Adrenal gland (tissue), 12 donors: ENCODE data around the gene SNX9. TPM values are rescaled to one million over a fixed set of nuclear protein-coding genes. Genes with fewer than 3 reads are reported as not detected.
A peak's percentile ranks its signal among the peaks of the same experiment; 100 is the strongest.

Source experiments
- DNase-seq, 7 donors: peaks; one replicate each; pipeline ENCODE4 v3.0.0-alpha.2; 2019 to 2020
- H3K27ac ChIP-seq, 5 donors: fragments of 200-600 bp; sonication (generic) in 4 of 5; 1 replicate in 3 of 5; 2 replicates in 2 of 5; pipeline versions ENCODE4 v1.5.1 to v1.8.0; 2016 to 2020; ENCODE audit warnings: mild to moderate bottlenecking in 1 of 5
- H3K27me3 ChIP-seq: fragments of 200-600 bp; 2 replicates; pipeline ENCODE4 v1.8.0; 2021
- H3K36me3 ChIP-seq, 2 donors: fragments of 200-600 bp; replicated peaks in 1 of 2; 1 replicate in 1 of 2; 2 replicates in 1 of 2; pipeline versions ENCODE4 v1.5.1 to v1.8.0; 2018 to 2022
- H3K4me1 ChIP-seq, 2 donors: fragments of 200-600 bp; replicated peaks in 1 of 2; 1 replicate in 1 of 2; 2 replicates in 1 of 2; pipeline versions ENCODE4 v1.5.1 to v1.8.0; 2018 to 2021
- H3K4me3 ChIP-seq, 4 donors: fragments of 200-600 bp; sonication (generic) in 3 of 4; one replicate each; pipeline ENCODE4 v1.5.1; 2016 to 2018
- H3K9me3 ChIP-seq, 3 donors: fragments of 200-600 bp; sonication (generic) in 1 of 3; replicated peaks in 1 of 3; 1 replicate in 2 of 3; 2 replicates in 1 of 3; pipeline versions ENCODE4 v1.5.1 to v1.8.0; 2016 to 2021
- POLR2A ChIP-seq, 2 donors: fragments of 450-650 bp; IDR thresholded peaks; one replicate each; pipeline ENCODE4 v1.6.1; 2017; ENCODE audit warnings: antibody characterized with exemption in 2 of 2, mild to moderate bottlenecking in 2 of 2, moderate library complexity in 1 of 2
- WGBS, 4 donors: extraction: QIAGEN DNeasy Blood & Tissue Kit in 2 of 4; methylation state at CpG; one replicate each; pipeline versions ENCODE4 v1.1.5 to v1.1.7; 2013 to 2017; 5-methylcytosine and 5-hydroxymethylcytosine counted together
- intact Hi-C, 2 donors: fragments of 100-400 bp; cut with DNase I; formaldehyde crosslinking; loops; one replicate each; pipeline versions ENCODE4 v1.14.1 to v1.15.0; 2022 to 2023
- polyA plus RNA-seq, 3 donors: library from polyadenylated mRNA; stranded (reverse); fragments of 200-250 nt in 2 of 3; fragments of 350-450 nt in 1 of 3; fragmentation: Illumina TruSeq in 1 of 3; extraction: RNeasy Lipid Tissue Mini Kit (QIAGEN cat#74804) in 1 of 3; gene quantifications; one replicate each; pipeline ENCODE4 v1.2.3, GENCODE V29; 2013 to 2014
- small RNA-seq, 2 donors: library from RNA; depleted of rRNA; stranded (forward); fragments of <200 nt; gene quantifications; one replicate each; pipeline ENCODE3, GENCODE V24; 2016
- total RNA-seq, 9 donors: library from RNA; depleted of rRNA in 4 of 9; stranded (reverse); fragments of >200 nt in 4 of 9; fragments of 120-200 nt in 1 of 9; fragmentation: NEBNext Ultra II Directional in 1 of 9; extraction: Animal tissue kit (Norgen Biotek cat#: 25700) in 1 of 9; gene quantifications; one replicate each; pipeline versions ENCODE4 v1.1.0 to v1.2.4, GENCODE V29; 2013 to 2023
- TF ChIP-seq, protein P1 (sequence below), 6 experiments: fragments of 450-650 bp in 4 of 6; fragments of 200-600 bp in 2 of 6; sonication (generic) in 1 of 6; IDR thresholded peaks; 1 replicate in 5 of 6; 2 replicates in 1 of 6; pipeline versions ENCODE4 v1.5.1 to v1.8.0; 2016 to 2021; ENCODE audit warnings: antibody characterized with exemption in 6 of 6, mild to moderate bottlenecking in 2 of 6, moderate library complexity in 1 of 6
- donor health status: healthy with polysubstance abuse.
- donor health status: Bipolar disorder and iron deficiency.
- donor health status: DM: yes; HTN: yes; CAD: no.
- donor health status: DM: no; HTN: no; CAD: no.
- donor health status: DM: no; HTN: no; CAD: no.
- donor health status: DM: yes; HTN: yes; CAD: no.

Gene SNX9
- total and polyA plus RNA-seq, 12 donors: 27.7 to 59.6 (median 50.4) TPM

DNA sequence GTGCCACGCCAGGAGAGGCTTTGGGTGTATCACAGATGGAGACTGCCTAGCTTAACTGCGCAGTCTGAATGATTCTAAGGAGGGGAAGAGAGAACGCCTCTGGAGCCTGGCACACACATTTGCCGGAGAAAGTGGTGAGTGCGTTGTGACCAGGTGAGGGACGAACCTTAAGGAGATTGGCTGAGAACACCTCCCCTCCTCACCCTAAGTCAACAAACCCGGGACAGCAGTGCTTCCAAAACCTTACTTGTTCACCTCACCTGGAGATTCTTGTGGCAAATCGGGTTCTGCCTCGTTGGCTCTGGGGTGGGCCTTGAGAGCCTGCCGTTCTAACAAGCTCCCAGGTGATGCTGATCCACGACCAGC, 168.0 kb downstream of the SNX9 start:
- Histone ChIP-seq H3K36me3 (no peaks in the 10 kb centered on the region), H3K27me3 (no peaks in the 10 kb centered on the region), H3K27ac (no peak overlapping the region), H3K9me3 (no peaks in the 10 kb centered on the region), H3K4me3 (no peak overlapping the region), H3K4me1 (peaks cover 23 to 31% of the 10 kb centered on the region in 2 donors)
- 94 to 97% (median 96%) methylated on average over 11 of the region's 11 CpGs for WGBS, 4 donors
- intact Hi-C loops: no loop called here
- no peak for DNase-seq
- no peak for TF ChIP-seq POLR2A (IDR thresholded peaks at IDR 0.05)
- TF ChIP-seq, protein P1, sequence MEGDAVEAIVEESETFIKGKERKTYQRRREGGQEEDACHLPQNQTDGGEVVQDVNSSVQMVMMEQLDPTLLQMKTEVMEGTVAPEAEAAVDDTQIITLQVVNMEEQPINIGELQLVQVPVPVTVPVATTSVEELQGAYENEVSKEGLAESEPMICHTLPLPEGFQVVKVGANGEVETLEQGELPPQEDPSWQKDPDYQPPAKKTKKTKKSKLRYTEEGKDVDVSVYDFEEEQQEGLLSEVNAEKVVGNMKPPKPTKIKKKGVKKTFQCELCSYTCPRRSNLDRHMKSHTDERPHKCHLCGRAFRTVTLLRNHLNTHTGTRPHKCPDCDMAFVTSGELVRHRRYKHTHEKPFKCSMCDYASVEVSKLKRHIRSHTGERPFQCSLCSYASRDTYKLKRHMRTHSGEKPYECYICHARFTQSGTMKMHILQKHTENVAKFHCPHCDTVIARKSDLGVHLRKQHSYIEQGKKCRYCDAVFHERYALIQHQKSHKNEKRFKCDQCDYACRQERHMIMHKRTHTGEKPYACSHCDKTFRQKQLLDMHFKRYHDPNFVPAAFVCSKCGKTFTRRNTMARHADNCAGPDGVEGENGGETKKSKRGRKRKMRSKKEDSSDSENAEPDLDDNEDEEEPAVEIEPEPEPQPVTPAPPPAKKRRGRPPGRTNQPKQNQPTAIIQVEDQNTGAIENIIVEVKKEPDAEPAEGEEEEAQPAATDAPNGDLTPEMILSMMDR (IDR thresholded peaks at IDR 0.05): no peak

DNA sequence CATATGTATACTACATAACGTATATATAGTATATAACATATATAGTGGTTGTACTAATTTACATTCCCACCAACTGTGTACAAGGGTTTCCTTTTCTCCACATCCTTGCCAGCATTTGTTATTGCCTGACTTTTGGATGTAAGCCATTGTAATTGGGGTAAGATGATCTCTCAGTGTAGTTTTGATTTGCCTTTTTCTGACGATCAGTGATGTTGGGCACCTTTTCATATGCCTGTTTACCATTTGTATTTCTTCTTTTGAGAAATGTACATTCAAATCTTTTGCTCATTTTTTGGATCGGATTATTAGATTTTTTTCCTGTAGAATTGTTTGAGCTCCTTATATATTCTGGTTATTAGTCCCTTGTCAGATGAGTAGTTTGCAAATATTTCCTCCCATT, 170.0 kb downstream of the SNX9 start:
- no peaks in the 10 kb centered on the region for H3K9me3 ChIP-seq
- TF ChIP-seq POLR2A (IDR thresholded peaks at IDR 0.05): no peak
- DNase-seq: no peak
- H3K27ac ChIP-seq: peak overlapping the region in 1 of 5 donors; percentile 27
- H3K4me1 ChIP-seq: peaks cover 23 to 31% of the 10 kb centered on the region in 2 donors
- intact Hi-C loops: no loop called here
- no peaks in the 10 kb centered on the region for H3K27me3 ChIP-seq
- H3K4me3 ChIP-seq: no peak overlapping the region
- WGBS, 4 donors: 65 to 73% (median 66%) methylated on average over 3 of the region's 3 CpGs
- H3K36me3 ChIP-seq: no peaks in the 10 kb centered on the region

DNA sequence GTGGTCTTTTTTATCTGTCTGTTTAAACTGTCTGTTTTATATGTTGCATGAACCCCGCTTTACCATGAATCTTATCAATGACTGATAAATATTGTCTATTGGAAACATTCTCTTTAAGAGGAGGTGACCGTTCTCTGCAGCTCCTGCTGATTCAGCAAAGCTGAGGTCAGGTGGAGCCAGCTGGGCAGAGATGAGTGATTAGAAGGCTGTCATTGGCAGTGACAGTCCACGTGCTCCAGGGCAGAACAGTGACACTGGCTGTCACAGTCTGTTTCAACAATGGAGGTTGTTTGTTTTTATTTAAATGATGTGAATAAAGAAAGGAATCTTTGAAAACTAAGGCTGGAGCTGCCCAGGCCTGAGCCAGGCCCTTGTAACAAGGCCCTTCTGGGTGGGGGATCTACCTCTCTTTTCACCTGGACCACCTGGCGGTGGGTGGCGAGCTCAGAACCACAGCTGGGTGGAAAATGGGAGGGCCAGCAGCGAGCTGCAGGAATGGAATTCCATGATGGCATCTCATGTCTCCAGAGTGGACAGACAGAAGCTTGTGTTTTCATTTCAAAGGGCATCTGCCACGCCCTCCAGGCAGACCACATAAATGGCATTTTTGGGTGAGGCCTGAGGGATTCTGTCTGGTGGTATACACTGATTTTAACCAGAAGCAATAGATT, 171.2 kb downstream of the SNX9 start:
- Histone ChIP-seq H3K4me1 (peaks cover 23 to 37% of the 10 kb centered on the region in 2 donors), H3K27ac (peak overlapping the region in 2 of 5 donors; percentile 6 to 13), H3K4me3 (no peak overlapping the region), H3K27me3 (no peaks in the 10 kb centered on the region), H3K36me3 (no peaks in the 10 kb centered on the region), H3K9me3 (no peaks in the 10 kb centered on the region)
- DNase-seq: peak in 2 of 7 donors; percentile 26 to 54
- 79 to 84% (median 82%) methylated on average over 7 of the region's 7 CpGs for WGBS, 4 donors
- TF ChIP-seq, protein P1 (IDR thresholded peaks at IDR 0.05): no peak
- TF ChIP-seq POLR2A (IDR thresholded peaks at IDR 0.05): no peak
- intact Hi-C loops: no loop called here

Small RNAs within 50 kb of the gene (small RNA-seq; reads per million reads assigned to genes)
- gene HSPE1P26 (0 reads per million in 2 donors), gene RNU6-786P (0 reads per million in 2 donors)

Other genes starting within 250 kb of the SNX9 start
- 10 to 100 TPM in 8 of 9 donors, 1 to 10 TPM in 1; 1.6 to 20.5 (median 16.0) TPM for gene SYNJ2, start 158.6 kb downstream of the SNX9 start, total RNA-seq
- 1 to 10 TPM; 5.9 to 6.8 (median 6.6) TPM for gene SYNJ2, start 158.6 kb downstream of the SNX9 start, polyA plus RNA-seq